Testis (tissue), 3 donors: ENCODE results near the gene B3GALT6. TPM values are rescaled to one million over a fixed set of nuclear protein-coding genes. Genes with fewer than 3 reads are reported as not detected.

ENCODE experiments used
- DNase-seq: peaks from one replicate; pipeline ENCODE4 v3.0.0-alpha.2; 2019
- H3K27ac ChIP-seq, 2 donors: fragments of 200-600 bp; sonication (generic); one replicate each; pipeline ENCODE4 v1.5.1; 2019
- H3K27me3 ChIP-seq: fragments of 200-600 bp; sonication (generic); one replicate; pipeline ENCODE4 v1.5.1; 2019
- H3K36me3 ChIP-seq: fragments of 200-600 bp; sonication (generic); one replicate; pipeline ENCODE4 v1.5.1; 2017; ENCODE audit warnings: low read depth; ENCODE audit errors: missing control alignments
- H3K4me1 ChIP-seq: fragments of 200-600 bp; sonication (generic); one replicate; pipeline ENCODE4 v1.5.1; 2019
- H3K4me3 ChIP-seq, 2 donors: fragments of 200-600 bp; sonication (generic); one replicate each; pipeline ENCODE4 v1.5.1; 2017 to 2019
- H3K9me3 ChIP-seq: fragments of 200-600 bp; sonication (generic); one replicate; pipeline ENCODE4 v1.5.1; 2017
- POLR2A ChIP-seq: fragments of 450-650 bp; IDR thresholded peaks from one replicate; pipeline ENCODE4 v1.6.1; 2017; ENCODE audit warnings: antibody characterized with exemption, mild to moderate bottlenecking, moderate library complexity
- WGBS, 2 donors: methylation state at CpG; one replicate each; pipeline ENCODE4 v1.1.5; 2018; 5-methylcytosine and 5-hydroxymethylcytosine counted together
- intact Hi-C: fragments of 100-400 bp; cut with DNase I; formaldehyde crosslinking; loops from one replicate; pipeline ENCODE4 v1.15.1; 2023; ENCODE audit warnings: low total_unique reads
- polyA plus RNA-seq: library from polyadenylated mRNA; stranded (reverse); fragments of 350-450 nt; fragmentation: Illumina TruSeq; extraction: RNeasy Lipid Tissue Mini Kit (QIAGEN cat#74804); gene quantifications from one replicate; pipeline ENCODE4 v1.2.3, GENCODE V29; 2014; ENCODE audit warnings: low read depth, low replicate concordance; ENCODE audit not compliant: insufficient read depth
- total RNA-seq, 2 donors: library from RNA; depleted of rRNA; stranded (reverse); fragments of >200 nt; gene quantifications; one replicate each; pipeline ENCODE4 v1.2.3, GENCODE V29; 2016
- TF ChIP-seq, protein P1 (sequence below), 3 experiments: fragments of 450-650 bp in 2 of 3; fragments of 200-600 bp in 1 of 3; sonication (generic) in 1 of 3; IDR thresholded peaks; one replicate each; pipeline ENCODE4 v1.5.1; 2016 to 2019; ENCODE audit warnings: antibody characterized with exemption in 3 of 3, mild to moderate bottlenecking in 2 of 3, moderate library complexity in 1 of 3

B3GALT6 gene
- total and polyA plus RNA-seq, 3 donors from 2014 or later = 8.5 to 37.3 (median 26.1) TPM

DNA sequence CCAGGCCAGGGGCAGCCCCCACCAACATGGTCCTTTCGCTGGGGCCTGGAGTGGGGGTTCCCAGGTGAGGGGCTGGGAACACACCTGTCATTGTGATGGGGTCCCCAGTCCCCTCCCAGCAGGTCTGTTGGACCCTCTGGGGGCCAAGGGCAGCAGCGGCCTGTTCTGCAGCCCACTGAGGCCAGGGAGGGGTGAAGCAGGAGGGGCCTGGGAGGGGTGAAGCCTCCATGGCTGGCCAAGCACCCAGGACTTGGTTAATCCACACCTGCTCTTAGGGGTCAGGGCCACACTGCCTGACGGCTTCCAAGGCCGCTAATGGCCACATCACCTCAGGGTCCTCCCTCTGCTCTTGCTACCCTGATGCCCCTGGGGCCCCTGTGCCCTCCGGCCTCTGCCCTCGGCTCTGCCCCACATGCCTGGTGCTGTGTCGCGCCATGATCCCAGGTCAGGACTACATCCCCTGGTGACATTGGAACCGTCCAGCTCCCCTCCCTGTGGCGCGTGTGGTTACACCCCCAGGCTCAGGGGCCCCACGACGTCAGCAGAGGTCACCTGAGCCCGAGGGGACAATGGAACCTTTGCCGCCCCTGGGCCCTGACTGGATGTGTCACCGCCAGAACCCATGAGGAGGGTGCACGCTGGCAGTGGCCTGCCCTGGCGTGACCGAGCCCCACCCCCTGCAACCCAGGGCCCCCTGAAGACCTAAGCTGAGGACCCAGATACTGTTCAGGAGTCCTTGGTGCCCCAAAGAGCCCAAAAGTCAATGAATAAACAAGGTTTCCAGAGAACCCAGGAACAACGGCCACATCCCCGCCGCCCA lies 32.7 kb upstream of the B3GALT6 start:
- intact Hi-C loops = no loop called here
- no peak overlapping the region for H3K27ac ChIP-seq
- DNase-seq = no peak
- no peaks in the 10 kb centered on the region for H3K36me3 ChIP-seq
- H3K4me3 ChIP-seq = no peak overlapping the region
- no peaks in the 10 kb centered on the region for H3K27me3 ChIP-seq
- no peaks in the 10 kb centered on the region for H3K9me3 ChIP-seq
- no peak for TF ChIP-seq POLR2A
- TF ChIP-seq, protein P1, sequence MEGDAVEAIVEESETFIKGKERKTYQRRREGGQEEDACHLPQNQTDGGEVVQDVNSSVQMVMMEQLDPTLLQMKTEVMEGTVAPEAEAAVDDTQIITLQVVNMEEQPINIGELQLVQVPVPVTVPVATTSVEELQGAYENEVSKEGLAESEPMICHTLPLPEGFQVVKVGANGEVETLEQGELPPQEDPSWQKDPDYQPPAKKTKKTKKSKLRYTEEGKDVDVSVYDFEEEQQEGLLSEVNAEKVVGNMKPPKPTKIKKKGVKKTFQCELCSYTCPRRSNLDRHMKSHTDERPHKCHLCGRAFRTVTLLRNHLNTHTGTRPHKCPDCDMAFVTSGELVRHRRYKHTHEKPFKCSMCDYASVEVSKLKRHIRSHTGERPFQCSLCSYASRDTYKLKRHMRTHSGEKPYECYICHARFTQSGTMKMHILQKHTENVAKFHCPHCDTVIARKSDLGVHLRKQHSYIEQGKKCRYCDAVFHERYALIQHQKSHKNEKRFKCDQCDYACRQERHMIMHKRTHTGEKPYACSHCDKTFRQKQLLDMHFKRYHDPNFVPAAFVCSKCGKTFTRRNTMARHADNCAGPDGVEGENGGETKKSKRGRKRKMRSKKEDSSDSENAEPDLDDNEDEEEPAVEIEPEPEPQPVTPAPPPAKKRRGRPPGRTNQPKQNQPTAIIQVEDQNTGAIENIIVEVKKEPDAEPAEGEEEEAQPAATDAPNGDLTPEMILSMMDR (IDR thresholded peaks at IDR 0.05) = no peak
- 80 to 90% methylated on average over 5 to 20 of the region's 22 CpGs for whole genome bisulfite sequencing, 2 donors
- H3K4me1 ChIP-seq = no peaks in the 10 kb centered on the region

DNA sequence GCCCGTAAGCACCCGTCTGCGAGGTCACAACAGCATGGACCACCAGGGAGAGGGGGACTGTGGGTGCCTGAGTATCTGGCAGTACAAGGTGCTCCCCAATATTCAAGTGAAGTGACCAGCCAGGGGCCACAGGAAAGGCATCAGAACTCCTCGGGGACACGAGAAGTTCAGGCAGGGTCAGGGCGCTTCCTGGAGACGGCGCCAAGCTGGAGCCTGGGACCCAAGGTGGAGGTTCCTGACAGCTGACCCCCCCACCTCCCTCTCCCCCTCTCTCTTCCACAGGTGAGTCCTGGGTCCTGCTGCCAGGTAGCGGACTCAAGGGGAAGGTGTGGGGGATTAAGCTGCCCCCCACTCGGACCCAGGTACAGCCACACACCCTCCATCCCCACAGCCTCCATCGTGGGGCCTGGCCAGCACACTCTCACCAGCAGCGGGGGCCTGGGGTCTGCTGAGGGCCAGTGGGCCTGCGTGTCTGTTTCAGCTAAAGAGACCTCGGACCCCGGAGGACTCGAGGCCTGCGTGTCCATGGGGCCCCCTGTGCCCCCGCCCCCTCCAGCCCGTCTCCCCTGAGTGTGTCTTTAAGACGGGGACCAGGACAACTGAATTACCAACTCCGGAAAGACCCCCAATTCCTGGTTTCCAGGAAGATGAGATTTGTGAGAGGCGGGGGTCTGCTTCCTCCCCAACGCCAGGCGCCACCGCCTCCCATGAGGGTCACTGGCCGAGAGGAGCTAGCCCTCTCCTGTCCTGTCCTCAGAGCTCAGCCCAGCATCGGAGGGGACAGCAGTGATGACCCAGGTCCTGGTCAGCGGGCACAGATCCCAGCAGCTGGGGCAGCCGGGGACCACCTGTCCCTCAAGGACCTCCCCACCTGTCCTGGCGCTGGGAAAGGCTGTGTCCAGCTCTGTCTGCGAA lies 31.8 kb upstream of the B3GALT6 start:
- Histone ChIP-seq H3K27ac (peak overlapping the region in 1 of 2 donors; percentile 39), H3K27me3 (no peaks in the 10 kb centered on the region), H3K9me3 (no peaks in the 10 kb centered on the region), H3K4me3 (peak overlapping the region in 1 of 2 donors; percentile 39), H3K36me3 (no peaks in the 10 kb centered on the region), H3K4me1 (no peaks in the 10 kb centered on the region)
- intact Hi-C loops = no loop called here
- no peak for DNase-seq
- no peak for TF ChIP-seq POLR2A
- TF ChIP-seq, protein P1 (IDR thresholded peaks at IDR 0.05) = no peak
- WGBS, 2 donors = 79 to 84% methylated on average over 11 to 31 of the region's 31 CpGs

- H3K36me3 ChIP-seq = no peaks in the 10 kb centered on the region
- 2% methylated on average over 57 of the region's 109 CpGs; no CpG with 5 or more reads in 1 of the 2 donors for WGBS, 2 donors
- peak; percentile 60 for DNase-seq
- TF ChIP-seq, protein P1 (IDR thresholded peaks at IDR 0.05) = no peak
- TF ChIP-seq POLR2A = no peak
- H3K9me3 ChIP-seq = no peaks in the 10 kb centered on the region
- peak overlapping the region; percentile 39 to 44 for H3K4me3 ChIP-seq
- intact Hi-C loops = no loop called here
- H3K27ac ChIP-seq = peak overlapping the region; percentile 39 to 41
- no peaks in the 10 kb centered on the region for H3K27me3 ChIP-seq
- peaks cover 1% of the 10 kb centered on the region for H3K4me1 ChIP-seq
These were observed 30.9 kb upstream of the B3GALT6 start for GRCh38 chr1:1200876-1201810.

DNA sequence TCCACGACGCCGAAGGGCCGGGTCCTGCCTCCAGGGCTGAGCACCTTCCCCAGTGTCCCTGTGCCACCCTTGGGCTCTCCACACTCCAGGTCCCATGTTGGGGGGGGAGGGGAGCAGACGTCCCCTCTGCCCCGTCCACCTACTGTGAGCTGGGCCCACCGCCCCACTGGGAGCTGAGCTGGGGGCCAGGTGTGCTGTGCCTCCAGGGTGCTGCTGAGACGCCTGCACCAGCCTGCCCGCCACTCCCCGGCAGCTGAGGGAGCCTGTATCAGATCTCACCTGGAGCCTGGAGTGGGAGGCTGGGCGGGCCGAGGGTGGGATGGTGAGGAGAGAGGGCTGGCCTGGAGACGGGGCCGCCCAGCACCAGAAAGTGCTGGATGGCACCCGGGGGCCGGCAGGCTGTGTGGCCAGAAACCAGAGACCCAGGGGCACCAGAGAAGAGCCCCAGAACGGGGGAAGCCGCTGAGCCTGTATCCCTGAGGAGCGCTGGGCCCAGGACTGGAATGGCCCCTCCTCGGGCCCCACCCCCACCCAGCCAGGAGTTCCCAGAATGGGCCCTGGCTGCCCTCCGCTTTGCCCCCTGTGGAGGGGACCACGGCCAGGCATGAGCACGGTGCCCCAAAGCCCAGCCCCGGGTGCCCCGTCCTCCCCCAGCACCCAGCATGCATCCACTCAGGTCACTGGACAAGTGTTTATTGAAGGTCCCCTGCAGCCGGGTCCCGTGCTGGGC lies 29.0 kb upstream of the B3GALT6 start:
- H3K4me3 ChIP-seq = no peak overlapping the region
- H3K4me1 ChIP-seq = peaks cover 5% of the 10 kb centered on the region
- H3K27me3 ChIP-seq = no peaks in the 10 kb centered on the region
- H3K36me3 ChIP-seq = no peaks in the 10 kb centered on the region
- no peak overlapping the region for H3K27ac ChIP-seq
- TF ChIP-seq POLR2A = no peak
- TF ChIP-seq, protein P1 (IDR thresholded peaks at IDR 0.05) = no peak
- 67% methylated on average over 27 of the region's 27 CpGs; no CpG with 5 or more reads in 1 of the 2 donors for WGBS, 2 donors
- no peak for DNase-seq
- no peaks in the 10 kb centered on the region for H3K9me3 ChIP-seq
- intact Hi-C loops = no loop called here
